Spinal cord (tissue), 10 donors: ENCODE data around the gene KIF26A. TPM values are rescaled to one million over a fixed set of nuclear protein-coding genes. Genes with fewer than 3 reads are reported as not detected.
A peak's percentile ranks its signal among the peaks of the same experiment; 100 is the strongest.

Source experiments
- DNase-seq, 6 donors: peaks; one replicate each; pipeline versions ENCODE4 v3.0.0 to v3.0.0-alpha.2; 2013 to 2015; ENCODE audit warnings: low spot score in 6 of 6, low read depth in 4 of 6
- H3K27ac ChIP-seq: one replicate; pipeline ENCODE4 v1.5.1; 2013; ENCODE audit warnings: low read depth, low read length, control low read depth
- H3K27me3 ChIP-seq: one replicate; pipeline ENCODE4 v1.6.1; 2013; ENCODE audit warnings: low read length; ENCODE audit not compliant: control insufficient read depth, insufficient read depth
- H3K36me3 ChIP-seq: one replicate; pipeline ENCODE4 v1.6.1; 2013; ENCODE audit warnings: low read length; ENCODE audit not compliant: control insufficient read depth, insufficient read depth
- H3K4me1 ChIP-seq: one replicate; pipeline ENCODE4 v1.6.1; 2013; ENCODE audit warnings: low read length; ENCODE audit not compliant: control insufficient read depth, insufficient read depth
- H3K4me3 ChIP-seq: one replicate; pipeline ENCODE4 v1.5.1; 2013; ENCODE audit warnings: low read depth, low read length, control low read depth
- H3K9me3 ChIP-seq: one replicate; pipeline ENCODE4 v1.6.1; 2013; ENCODE audit warnings: low read length; ENCODE audit not compliant: control insufficient read depth, insufficient read depth
- whole genome bisulfite sequencing: methylation state at CpG from one replicate; pipeline ENCODE4 v1.1.5; 2013; ENCODE audit warnings: missing lambda C conversion rate; ENCODE audit not compliant: insufficient coverage; 5-methylcytosine and 5-hydroxymethylcytosine counted together
- polyA plus RNA-seq, 2 donors: library from polyadenylated mRNA; unstranded; fragments of 120-200 nt; gene quantifications; one replicate each; pipeline ENCODE4 v1.2.1, GENCODE V29; 2013; ENCODE audit not compliant: insufficient read length in 2 of 2
- total RNA-seq, 2 donors: library from RNA; depleted of rRNA in 1 of 2; stranded (reverse); fragments of 120-200 nt in 1 of 2; fragments of >200 nt in 1 of 2; gene quantifications; one replicate each; pipeline versions ENCODE4 v1.2.3 to v1.2.4, GENCODE V29; 2013 to 2014
- donor health status: healthy.

Gene KIF26A
- total and polyA plus RNA-seq, 4 donors: 4.3 to 15.5 (median 10.0) TPM

DNA sequence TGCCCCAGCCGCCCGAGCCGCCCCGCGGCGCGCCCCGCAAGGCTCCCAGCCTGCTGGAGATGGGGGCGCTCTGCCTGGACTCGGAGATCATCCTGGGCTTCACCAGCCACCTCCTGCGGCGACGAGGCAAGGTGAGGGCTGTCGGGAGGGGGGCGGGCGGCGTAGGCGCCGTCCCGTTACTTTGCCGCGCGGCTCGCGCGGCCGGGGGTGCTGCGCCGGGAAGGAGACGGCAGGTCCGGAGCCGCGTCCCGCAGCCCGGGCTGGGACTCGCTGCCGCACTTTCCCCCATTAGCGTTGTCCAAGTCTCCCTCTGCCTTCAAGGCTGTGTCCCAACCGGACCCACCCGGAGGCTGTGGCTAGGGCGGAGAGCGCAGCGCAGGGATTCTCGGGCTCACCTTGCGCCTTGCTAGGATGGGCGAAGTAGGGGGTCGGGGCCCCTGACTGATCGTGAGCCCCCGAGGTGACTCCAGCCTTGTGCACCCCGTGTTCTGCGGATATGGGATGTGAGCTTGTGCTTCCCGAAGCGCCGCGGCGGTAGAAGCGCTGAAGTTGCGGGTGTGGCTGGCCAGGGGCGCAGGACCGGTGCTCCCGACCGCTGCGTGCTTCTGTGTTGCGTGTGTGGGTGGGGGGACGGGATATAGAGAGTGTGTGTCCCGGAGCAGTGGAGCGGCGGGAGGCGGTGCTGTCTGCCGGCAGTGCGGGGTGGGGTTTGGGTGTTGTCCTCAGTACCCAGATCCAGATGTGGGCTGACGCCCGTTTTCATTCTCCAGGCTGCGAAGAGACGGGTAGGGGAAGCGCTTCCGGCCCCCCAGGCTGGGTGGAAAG lies 1.7 kb upstream of the KIF26A start:
- peak in 1 of 6 donors; percentile 24 for DNase-seq
- WGBS: 2% methylated on average over 76 of the region's 77 CpGs
- no peak overlapping the region for H3K27ac ChIP-seq
- peak overlapping the region; percentile 7 for H3K4me3 ChIP-seq
- H3K9me3 ChIP-seq: no peaks in the 10 kb centered on the region
- peaks cover 2% of the 10 kb centered on the region for H3K36me3 ChIP-seq
- H3K4me1 ChIP-seq: peaks cover 56% of the 10 kb centered on the region
- H3K27me3 ChIP-seq: peaks cover 60% of the 10 kb centered on the region

DNA sequence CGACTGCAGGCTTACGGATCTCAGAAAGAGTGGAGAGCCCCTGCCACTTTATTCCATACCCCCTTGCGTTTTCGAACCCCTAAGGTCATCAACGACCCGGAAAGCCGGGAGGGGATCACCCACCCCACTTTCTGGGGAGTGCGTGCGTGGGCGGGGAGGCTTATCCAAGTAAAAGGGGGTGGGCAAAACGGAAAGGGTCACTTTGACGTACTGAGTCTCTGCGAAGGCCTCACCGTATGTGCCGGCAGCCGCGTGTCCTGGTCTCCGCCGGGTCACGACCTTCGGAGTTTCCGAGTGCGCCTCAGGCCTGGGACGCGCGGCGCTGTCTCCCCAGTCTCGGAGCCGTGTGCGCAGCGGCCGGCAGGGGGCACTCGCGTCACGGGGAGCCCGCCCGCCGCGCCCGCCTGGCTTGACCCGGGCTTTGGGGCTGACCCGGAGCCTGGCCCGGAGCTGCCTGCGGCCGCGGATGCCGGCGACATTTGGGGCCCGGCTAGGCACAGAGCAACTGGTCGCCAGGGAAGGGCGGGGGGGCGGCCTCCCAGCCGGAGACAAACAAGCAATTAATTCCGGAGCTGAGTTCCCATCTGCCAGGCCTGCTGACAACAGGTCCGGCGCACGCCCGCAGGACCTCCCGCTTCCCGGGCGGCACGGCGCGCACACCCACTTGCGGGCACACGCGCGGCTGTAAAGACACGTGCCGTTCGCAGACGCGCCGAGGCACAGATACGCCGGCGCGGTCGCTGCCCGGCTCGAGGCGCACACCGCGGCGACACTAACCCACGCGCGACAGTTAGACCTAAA lies 890 bp upstream of the KIF26A start:
- Histone ChIP-seq H3K4me1 (peaks cover 56% of the 10 kb centered on the region), H3K27me3 (peaks cover 64% of the 10 kb centered on the region)

DNA sequence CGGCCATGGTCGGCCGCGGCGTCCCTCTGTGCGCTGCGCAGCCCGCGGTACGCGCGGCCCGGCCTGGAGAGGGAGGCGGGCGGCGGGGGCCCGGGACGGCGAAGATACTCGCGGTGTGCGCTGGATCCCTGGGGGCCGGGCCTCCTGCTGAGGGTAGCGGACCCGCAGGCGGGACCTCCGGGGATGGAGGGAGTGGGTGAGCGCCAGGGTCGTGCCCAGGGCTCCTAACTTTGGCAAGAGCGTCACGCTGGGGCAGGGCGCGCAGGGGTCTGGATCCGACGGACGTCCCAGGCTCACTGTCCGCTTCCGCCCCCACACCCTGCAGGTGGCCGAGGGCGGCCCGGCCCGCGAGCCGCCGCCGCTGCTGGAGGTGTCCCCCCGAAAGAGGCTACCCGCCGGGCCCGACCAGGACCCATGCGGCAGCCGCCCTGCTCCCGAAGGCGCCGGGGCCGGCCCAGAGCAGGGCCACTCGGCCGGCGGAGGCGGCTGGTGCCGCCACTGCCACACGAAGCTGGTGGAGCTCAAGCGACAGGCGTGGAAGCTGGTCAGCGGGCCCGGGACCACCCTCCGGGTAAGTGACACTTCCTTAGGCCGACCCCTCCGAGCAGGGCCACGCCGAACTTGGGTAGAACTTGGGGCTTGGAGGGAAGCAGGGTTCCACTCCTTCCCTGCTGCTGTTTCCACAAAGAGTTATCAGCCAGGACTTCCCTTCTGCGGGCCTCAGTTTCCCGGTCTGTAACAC lies 502 bp downstream of the KIF26A start:
- H3K27ac ChIP-seq: no peak overlapping the region
- H3K4me3 ChIP-seq: peak overlapping the region; percentile 38
- no peaks in the 10 kb centered on the region for H3K9me3 ChIP-seq
- under 1% methylated on average over 73 of the region's 73 CpGs for WGBS
- peaks cover 12% of the 10 kb centered on the region for H3K36me3 ChIP-seq
- peaks cover 65% of the 10 kb centered on the region for H3K4me1 ChIP-seq
- H3K27me3 ChIP-seq: peaks cover 60% of the 10 kb centered on the region
- DNase-seq: no peak

More for the DNA sequence above, 890 bp upstream of the KIF26A start:
- Histone ChIP-seq H3K4me3 (peak overlapping the region; percentile 36), H3K27ac (no peak overlapping the region), H3K36me3 (peaks cover 7% of the 10 kb centered on the region), H3K9me3 (no peaks in the 10 kb centered on the region)
- WGBS: under 1% methylated on average over 83 of the region's 88 CpGs
- peak in 2 of 6 donors; percentile 69 to 80 for DNase-seq

- no peak for DNase-seq
- Histone ChIP-seq H3K9me3 (no peaks in the 10 kb centered on the region), H3K27ac (no peak overlapping the region), H3K4me3 (peak overlapping the region; percentile 29), H3K36me3 (peaks cover 12% of the 10 kb centered on the region), H3K27me3 (peaks cover 52% of the 10 kb centered on the region), H3K4me1 (peaks cover 63% of the 10 kb centered on the region)
- 18% methylated on average over 10 of the region's 14 CpGs for WGBS
These were observed 1.2 kb downstream of the KIF26A start for GRCh38 chr14:104139460-104140212.

DNA sequence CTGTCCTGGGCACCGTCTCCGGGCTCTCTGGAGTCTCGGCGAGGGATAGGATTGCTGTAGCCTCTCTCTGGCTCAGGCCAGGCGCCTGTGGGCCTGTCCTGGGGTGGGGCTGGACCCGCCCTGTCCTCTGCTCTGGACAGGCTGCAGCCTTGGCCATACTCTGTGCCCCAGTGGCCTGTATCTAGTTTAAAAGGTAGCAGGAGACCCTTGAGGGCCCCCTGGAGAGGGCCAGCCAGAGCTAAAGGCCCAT lies 1.8 kb downstream of the KIF26A start:
- H3K4me1 ChIP-seq: peaks cover 59% of the 10 kb centered on the region
- H3K27ac ChIP-seq: no peak overlapping the region
- 61% methylated on average over 6 of the region's 6 CpGs for WGBS
- H3K36me3 ChIP-seq: peaks cover 12% of the 10 kb centered on the region
- DNase-seq: no peak
- no peaks in the 10 kb centered on the region for H3K9me3 ChIP-seq
- peaks cover 47% of the 10 kb centered on the region for H3K27me3 ChIP-seq
- peak overlapping the region; percentile 16 for H3K4me3 ChIP-seq

DNA sequence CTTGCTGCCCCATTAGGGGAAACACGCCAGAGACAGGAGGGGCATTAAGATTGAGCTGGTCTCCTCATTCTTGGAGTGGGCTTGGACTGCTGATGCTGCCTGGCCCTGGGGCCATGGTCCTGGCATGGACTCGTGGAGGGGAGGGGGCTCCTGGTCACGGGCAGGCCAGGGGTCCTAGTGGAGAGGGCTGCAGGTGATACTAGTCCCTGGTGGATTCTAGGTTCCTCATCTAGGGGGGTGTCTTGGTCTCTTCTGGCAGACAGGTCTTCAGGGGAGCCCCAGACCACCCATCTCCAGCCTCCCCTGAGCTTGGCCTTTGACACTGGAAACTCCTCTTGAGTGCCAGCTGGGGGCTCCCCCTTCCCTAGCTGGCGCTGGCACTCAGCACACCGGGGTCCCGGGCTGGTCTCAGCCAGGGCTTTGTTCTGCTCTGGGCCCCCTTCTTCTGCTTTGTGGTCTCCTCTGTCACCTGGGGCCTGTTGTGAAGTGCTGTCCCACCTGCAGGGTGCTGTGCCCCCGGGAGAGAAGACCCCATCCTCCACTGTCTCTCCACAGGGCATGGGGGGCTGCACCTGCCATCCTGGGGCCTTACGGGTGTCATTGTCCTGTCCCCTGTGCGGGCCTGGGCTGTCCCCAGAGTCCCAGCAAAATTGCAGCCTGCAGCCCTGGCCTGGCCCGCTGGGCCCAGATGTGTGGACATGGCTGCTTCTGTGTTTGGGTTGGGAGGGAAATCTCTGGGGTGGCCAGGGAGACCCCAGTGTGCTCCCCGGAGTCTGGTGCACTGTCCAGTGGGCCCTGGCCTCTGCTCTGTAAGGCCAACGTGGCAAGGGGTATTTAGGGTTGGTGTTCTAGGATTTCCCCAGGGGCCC lies 2.3 kb downstream of the KIF26A start:
- Histone ChIP-seq H3K4me3 (peak overlapping the region; percentile 16), H3K9me3 (no peaks in the 10 kb centered on the region), H3K4me1 (peaks cover 58% of the 10 kb centered on the region), H3K36me3 (peaks cover 15% of the 10 kb centered on the region), H3K27me3 (peaks cover 42% of the 10 kb centered on the region), H3K27ac (no peak overlapping the region)
- 88% methylated on average over 10 of the region's 12 CpGs for WGBS
- DNase-seq: no peak

DNA sequence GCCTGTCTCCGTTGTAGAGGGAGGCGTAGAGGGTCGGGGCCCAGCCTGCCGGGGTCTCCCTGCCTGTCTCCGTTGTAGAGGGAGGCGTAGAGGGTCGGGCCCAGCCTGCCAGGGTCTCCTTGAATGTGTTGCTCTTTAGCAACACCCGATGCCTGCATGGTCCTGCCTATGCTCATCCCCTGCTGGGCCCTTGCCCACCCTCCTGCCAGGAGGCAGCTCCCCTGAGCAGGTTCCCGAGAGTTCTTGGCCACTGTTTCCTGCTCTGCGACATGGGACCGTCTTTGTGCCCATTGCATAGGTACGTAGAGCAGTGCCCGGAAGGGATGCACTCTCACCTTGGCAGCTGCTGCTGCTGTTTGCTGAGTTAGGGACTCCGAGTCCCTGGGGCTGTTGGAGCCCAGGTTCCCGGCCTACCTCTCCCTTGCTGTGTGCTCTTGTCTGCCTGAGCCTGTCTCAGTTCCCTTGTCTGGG lies 3.3 kb downstream of the KIF26A start:
- Histone ChIP-seq H3K9me3 (no peaks in the 10 kb centered on the region), H3K27me3 (peaks cover 37% of the 10 kb centered on the region), H3K4me3 (no peak overlapping the region), H3K27ac (no peak overlapping the region), H3K36me3 (peaks cover 15% of the 10 kb centered on the region), H3K4me1 (peaks cover 61% of the 10 kb centered on the region)
- DNase-seq: no peak
- WGBS: 86% methylated on average over 10 of the region's 15 CpGs

GRCh38 chr14:104142136-104142945 lies 4.0 kb downstream of the KIF26A start:
- Histone ChIP-seq H3K27ac (no peak overlapping the region), H3K4me3 (no peak overlapping the region), H3K36me3 (peaks cover 15% of the 10 kb centered on the region), H3K4me1 (peaks cover 61% of the 10 kb centered on the region), H3K27me3 (peaks cover 31% of the 10 kb centered on the region), H3K9me3 (no peaks in the 10 kb centered on the region)
- WGBS: 93% methylated on average over 8 of the region's 11 CpGs
- DNase-seq: no peak
